A549 (cell line): Measurements from ENCODE around the gene PDS5A.

Source experiments
- HOXA7 ChIP-seq: fragments of 250-450 bp; sonication (Bioruptor Pico); IDR thresholded peaks from 2 replicates; pipeline ENCODE4 v1.5.0; 2020; ENCODE audit warnings: mild to moderate bottlenecking, moderate library complexity
- JUNB ChIP-seq: fragments of >200 bp; sonication (Bioruptor Twin); formaldehyde crosslinking; IDR thresholded peaks from 2 replicates; pipeline ENCODE4 v1.6.1; 2016
- SMC3 ChIP-seq: fragments of >200 bp; sonication (Bioruptor Twin); formaldehyde crosslinking; IDR thresholded peaks from 3 replicates; pipeline ENCODE4 v1.6.1; 2018; ENCODE audit warnings: inconsistent platforms

DNA sequence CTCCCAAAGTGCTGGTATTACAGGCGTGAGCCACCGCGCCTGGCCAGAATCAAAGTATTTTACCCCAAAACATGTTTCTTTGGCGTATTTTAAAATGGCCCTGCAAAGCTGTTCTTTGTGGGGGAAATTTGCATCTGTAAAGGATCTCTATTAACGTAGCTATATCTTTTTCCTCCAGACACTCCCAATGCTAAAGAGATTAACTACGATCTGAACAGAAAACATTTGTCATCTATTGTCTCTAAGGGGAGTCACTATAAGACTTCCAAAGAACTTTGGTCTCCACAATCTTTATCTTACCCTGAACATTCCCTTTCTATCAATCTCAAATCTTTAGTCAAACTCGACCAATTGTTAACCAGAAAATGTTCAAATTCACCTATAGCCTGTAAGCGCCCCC is 19.1 kb upstream of the PDS5A start:
- TF ChIP-seq JUNB (no peak), SMC3 (no peak), HOXA7 (no peak)
